GM19035 (cell line): Measurements from ENCODE around the gene RPAP3.
"Not testable (repeated sequence)": the region's sequence is repeated elsewhere in the genome, so short reads cannot be mapped to it uniquely, and the experiment has no call there.

Experiments
- ATAC-seq: cut with Tn5 transposase; IDR thresholded peaks from one replicate; pipeline ENCODE4 v1.9.1; 2021; ENCODE audit not compliant: unreplicated experiment

Gene RPAP3

DNA sequence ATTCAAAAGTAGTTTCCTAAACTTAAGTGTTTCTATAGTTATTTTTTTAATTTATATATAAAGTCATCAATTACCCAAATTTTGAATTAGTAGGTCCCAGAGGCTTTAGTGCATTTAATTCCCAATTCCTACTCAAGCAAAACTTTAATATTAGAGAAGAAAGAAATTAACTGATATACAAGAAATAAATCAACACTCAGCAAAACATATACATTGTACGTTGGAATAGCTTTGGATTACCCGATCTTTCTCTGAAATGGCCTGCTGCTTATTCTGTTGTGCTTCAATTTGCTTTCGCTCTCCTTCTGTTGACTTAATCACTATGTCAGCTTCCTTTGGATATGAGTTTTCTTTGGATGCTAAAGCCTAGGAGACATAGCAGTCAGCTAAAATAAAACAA lies 18.2 kb downstream of the RPAP3 start:
- ATAC-seq = no peak

DNA sequence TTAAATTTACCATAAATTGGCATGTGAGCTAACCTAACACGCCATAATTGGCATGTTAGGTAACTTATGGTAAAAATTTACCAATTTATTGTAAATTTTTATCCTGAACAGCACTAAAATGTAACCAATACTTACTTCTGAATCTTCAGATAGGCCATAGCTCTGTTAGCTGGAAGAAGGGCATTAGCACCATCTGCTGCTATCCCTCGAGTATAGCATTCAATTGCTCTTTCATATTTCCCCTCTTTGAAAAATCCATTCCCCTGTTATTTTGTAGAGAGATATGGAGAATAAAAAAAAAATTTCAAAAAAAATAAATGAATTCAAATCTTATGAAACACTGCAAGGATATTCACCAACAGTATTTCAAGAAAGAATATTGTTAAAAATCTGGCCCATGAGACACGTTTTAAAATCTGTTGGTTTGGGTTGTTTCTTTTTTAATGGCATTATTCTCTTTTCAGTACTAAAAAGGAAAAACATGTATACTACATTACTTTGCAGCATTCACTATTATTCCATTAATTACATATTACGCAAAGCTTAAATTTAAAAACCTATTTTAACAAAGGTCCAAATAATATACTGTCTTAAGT lies 19.1 kb downstream of the RPAP3 start:
- no peak for ATAC-seq

DNA sequence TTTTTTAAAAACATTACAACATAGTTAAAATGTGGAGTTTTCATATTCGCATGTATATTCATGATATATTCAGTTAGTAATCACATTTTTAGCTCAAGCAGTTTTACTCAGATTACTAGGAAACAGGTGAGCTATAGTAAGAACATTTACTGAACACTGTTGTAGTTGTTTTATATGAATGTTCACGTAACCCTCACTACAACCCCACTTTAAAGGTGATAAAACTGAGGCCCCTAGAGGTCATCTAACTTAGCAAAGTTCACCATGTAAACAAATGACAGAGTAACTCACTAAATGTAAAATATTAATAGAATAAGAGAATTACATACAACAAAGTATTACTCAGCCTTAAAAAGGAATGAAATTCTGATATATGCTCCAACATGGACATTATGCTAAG lies 26.0 kb downstream of the RPAP3 start:
- ATAC-seq = no peak

DNA sequence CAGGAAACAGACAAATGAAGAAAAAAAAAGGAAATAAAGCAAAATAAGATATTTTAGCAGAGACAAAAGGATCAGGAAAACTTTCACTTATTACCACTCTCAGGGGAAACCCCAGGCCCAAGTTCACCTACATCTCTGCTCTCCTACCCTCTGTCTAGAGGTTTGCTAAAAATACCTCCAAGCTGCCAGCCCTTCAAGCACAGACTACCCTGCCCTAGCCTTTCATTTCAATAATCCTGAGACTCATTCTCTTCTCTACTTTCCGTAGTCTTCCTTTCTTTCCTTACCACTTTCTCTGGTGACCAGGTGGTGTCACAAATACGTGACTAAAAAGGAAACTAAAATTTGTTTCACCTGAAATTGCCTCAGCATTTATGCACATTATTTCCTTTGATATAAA lies 33.8 kb downstream of the RPAP3 start:
- no peak for ATAC-seq

DNA sequence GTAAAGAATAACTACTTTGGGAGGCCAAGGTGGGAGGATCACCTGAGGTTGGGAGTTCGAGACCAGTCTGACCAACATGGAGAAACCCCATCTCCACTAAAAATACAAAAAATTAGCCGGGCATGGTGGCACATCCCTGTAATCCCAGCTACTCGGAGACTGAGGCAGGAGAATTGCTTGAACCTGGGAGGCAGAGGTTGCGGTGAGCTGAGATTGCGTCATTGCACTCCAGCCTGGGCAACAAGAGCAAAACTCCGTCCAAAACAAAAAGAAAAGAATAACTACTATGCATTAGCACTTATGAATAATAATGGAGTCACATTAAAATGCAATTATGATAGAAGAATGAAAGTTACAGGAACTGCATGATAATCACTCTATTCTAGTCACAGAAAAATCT lies 37.9 kb downstream of the RPAP3 start:
- not testable (repeated sequence) for ATAC-seq

DNA sequence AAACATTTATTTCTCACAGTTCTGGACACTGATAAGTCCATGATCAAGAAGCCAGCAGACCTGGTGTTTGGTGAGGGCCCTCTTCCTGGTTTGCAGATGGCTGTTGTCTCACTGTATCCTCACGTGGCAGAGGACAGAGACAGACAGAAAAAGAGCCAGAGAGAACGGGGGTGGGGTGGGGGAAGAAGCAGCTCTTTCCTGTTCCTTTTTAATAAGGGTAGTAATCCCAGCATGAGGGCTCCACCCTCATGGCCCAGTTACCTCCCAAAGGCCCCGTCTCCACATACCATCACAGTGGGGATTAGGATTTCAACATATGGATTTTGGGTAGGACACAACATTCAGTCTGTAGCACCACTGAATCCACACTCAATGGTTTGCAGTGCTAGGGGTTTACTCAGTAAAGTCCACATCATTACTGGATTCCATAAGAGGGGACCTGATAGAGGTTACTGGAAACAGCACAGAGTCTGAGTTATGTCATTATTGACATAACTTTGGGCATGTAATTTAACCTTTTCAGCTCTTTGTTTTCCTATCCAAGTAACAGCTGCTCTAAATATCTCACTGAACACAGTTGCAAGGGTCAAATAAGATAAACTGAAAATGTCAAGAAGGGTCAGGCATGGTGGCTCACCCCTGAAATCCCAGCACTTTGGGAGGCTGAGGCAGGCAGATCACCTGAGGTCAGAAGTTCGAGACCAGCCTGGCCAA lies 53.2 kb downstream of the RPAP3 start:
- no peak for ATAC-seq

DNA sequence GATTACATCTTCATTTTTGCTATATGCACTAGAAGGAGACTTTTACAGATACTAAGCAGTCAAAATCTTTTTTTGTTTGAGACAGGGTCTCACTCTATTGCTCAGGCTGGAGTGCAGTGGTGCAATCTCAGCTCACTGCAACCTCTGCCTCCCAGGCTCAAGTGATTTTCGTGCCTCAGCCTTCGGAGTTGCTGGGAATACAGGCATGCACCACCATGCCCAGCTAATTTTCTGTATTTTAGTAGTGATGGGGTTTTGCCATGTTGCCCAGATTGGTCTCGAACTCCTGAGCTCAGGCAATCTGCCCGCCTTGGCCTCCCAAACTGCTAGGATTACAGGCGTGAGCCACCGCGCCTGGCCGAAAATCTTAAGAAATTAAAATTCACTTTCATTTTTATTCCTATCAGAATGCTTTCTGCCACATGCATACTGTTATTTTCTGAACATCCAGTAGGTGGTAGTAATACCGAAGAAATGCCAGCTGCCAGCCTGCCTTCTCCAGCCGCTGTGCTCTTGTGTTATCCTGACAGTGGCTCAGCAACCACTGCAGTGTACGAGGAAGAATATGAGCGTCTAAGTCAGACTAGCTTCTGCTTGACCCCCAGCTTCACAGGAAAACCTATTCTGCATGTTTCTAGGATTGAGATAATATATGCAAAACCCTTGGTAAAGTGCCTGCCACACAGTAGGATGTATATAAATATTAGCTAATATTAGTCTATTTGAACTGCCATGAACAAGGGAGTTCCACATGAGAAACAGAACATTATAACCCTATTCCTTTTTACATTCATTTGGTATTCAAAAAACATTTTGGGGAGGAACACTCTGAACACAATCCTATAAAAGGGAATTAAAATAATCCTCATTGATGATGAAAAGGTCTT lies 54.2 kb downstream of the RPAP3 start:
- ATAC-seq = peak; percentile 78

DNA sequence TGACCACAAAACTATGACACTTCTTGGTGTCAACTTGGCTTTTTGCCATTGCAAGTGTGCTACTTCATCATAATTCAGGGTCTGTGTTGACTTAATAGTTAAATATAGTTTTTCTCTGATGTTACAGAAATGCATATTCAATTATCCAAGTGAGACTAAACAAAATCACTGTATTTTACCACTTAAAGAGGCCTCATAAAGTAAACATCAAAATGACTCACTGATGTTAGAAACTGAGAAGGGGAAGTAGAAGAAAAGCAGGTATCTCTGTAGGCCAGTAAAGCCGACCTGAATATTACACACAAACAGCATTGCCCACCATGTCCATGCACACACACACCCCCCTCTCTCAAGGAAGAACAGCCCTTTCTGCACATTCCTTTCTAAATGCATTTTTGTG lies 55.4 kb downstream of the RPAP3 start:
- peak; percentile 78 for ATAC-seq

DNA sequence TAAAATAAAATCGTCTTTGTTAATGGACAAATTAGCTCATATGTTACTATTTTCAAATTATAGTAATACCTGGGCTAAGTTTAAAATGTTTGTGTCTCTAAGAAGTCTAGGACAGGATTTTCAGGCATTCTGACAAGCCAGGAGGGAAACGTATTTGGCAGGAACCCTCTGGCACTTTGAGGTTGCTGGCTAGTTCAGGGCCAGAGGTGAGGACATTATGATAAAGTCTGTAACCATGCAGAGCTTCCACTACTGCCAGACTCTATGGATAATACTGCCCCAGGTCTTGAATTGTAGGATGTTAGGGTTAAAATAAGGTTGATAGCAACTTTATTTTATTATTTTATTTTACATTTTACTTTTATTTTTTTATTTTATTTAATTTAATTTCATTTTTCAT lies 56.4 kb downstream of the RPAP3 start:
- no peak for ATAC-seq

DNA sequence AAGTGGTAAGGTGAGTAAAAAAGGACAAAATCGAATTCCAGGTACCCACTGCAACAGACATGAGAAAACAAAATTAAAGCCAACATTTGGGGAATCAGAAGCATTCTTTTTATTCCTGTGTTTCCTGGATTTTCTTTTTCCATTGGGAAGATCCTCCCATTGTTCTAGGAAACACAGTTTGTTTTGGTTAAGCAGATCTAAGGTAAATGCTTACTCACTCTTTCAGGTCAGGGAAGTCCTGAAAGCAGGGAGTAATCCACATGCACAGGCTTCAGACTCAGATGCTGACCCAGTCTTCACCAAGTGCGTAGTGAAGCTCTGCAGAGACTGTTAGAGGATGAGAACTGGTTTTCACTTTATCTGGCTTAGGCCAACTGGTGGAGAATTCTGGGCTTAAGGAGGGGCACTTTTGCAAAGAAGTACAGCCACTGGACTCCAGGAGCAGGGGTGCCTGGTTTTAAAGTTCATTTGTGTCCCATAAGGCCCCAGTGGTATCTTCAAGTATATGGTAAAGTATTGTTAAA lies 57.7 kb downstream of the RPAP3 start:
- no peak for ATAC-seq

DNA sequence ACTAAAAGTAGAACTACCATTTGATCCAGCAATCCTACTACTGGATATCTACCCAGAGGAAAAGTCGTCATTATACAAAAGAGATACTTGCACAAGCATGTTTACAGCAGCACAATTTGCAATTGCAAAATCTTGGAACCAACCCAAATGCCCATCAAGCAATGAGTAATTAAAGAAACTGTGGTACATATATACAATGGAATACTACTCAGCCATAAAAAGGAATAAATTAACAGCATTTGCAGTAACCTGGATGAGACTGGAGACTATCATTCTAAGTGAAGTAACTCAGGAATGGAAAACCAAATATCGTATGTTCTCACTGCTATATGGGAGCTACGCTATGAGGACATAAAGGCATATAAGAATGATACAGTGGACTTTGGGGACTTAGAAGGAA lies 63.5 kb downstream of the RPAP3 start:
- ATAC-seq = not testable (repeated sequence)

DNA sequence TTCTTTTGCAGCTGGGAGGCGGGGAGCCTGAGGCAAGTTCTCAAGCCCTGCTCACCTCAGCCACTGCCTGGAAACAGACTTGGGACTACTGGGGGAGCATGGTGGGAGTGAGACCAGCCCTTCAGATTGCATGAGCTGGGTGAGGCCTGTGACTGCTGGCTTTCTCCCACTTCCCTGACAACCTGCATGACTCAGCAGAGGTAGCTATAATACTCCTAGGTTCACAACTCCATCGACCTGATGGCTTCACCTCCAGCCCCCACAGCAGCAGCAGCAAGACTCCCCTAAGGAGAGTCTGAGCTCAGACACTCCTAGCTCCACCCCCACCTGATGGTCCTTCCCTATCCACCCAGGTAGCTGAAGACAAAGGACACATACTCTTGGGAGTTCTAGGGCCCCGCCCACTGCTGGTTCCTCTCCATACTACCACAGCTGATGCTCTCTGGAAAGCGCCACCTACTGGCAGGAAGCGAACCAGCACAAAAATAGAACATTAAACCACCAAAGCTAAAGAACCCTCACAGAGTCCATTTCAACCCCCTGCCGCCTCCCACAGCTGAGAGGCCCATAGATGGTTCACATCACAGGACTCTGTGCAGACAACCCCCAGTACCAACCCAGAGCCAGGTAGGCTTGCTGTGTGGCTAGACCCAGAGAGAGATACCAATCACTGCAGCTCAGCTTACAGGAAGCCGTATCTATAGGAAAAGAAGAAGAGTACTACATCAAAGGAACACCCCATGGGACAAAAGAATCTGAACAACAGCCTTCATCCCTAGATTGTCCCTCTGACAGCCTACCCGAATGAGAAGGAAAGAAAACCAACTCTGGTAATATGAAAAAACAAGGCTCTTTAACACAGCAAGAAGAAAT lies 68.7 kb downstream of the RPAP3 start:
- ATAC-seq = no peak

DNA sequence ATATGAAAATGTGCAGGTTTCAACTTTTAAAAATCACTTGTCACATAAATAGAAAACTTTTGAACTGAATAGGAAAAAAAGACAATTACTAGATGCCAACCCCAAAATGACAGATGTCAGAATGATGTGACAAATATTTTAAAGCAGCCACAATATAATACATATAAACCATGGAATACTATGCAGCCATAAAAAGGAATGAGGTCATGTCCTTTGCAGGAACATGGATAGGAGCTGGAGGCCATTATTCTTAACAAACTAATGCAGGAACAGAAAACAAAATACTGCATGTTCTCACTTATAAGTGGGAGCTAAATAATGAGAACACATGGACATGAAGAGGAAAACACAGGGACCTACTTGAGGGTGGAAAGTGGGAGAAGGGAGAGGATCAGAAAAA lies 70.1 kb downstream of the RPAP3 start:
- ATAC-seq = not testable (repeated sequence)

DNA sequence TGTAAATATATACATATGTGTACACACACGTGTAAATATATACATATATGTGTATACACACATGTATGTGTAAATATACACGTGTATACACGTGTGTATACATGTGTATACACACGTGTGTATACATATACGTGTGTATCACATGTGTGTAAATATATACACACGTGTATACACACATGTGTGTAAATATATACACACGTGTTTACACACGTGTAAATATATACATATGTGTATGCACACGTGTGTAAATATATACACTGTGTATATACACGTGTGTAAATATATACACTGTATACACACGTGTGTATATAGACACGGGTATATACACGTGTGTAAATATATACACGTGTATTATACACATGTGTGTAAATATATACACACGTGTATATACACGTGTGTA lies 71.7 kb downstream of the RPAP3 start:
- no peak for ATAC-seq

DNA sequence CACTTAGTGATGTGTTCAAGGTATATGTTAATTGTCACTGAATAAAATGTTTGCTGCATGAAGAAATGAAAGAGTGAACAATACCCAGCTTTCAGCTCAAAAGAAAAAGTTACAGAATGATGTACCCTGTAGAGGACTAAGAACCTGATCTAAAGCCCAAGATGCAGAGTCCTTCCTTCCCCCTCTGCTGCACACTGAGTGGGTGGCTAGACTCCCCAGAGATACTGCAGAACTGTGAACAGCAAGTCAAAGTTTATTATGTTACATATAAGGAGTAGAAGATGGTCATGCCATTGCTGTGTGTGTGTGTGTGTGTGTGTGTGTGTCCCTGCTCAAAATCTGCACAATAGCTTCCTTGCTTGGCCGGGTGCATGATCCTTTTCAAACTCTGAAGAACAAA lies 83.9 kb downstream of the RPAP3 start:
- ATAC-seq = no peak

DNA sequence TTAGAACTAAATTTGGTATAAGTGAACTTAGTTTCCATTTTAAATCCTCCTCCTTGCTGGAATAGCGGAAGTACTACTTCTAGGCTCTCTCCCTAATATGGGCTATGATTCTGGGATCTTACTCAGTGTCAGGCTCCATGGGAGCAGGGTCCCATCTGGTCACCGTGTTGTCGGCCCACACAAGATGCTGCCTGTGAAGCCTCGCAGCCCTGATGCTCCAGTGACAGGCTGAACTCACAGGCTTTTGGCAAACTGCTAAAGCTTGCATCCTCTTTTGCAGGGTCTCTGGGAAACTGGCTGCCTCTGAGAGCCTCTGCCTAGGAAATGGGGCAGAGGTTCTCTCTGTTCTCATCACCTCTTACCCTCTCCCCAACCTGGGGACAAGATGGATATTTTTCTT lies 88.4 kb downstream of the RPAP3 start:
- no peak for ATAC-seq

DNA sequence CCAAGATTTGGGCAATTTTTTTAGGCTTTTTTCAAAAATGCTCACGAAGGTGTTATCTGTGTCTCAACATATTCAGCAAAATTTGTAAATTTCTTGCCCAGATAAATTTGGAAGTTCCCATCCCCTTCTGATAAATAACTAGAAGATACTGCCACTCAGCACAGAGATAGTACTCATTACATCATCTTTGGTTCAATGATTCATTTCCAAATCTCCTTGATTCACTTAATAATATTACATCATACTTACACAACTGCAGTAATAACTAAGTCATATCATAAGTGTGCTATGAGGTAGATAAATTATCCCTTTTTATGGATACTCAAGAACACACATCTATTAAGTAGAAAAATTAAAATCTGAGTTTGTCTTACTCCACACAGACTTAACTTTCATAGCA lies 89.4 kb downstream of the RPAP3 start:
- no peak for ATAC-seq

DNA sequence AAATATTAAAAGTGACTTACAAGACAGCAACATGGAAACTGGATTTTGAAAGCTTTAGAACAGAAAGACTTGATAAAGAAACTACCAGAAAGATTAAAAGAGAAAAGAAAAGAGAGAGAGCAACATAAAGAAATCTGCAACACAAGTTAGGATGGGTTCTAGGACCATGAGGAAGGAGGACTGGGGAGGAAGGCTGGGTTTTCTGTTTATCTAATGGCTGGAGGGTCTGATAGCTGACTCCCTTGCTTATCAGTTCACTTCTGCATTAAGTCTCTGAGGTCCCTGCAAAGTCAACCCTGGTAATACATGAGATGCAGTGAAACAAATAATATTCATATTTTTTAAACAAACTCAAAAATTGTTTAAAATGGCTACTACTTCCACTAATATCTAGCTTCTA lies 90.1 kb downstream of the RPAP3 start:
- ATAC-seq = no peak

DNA sequence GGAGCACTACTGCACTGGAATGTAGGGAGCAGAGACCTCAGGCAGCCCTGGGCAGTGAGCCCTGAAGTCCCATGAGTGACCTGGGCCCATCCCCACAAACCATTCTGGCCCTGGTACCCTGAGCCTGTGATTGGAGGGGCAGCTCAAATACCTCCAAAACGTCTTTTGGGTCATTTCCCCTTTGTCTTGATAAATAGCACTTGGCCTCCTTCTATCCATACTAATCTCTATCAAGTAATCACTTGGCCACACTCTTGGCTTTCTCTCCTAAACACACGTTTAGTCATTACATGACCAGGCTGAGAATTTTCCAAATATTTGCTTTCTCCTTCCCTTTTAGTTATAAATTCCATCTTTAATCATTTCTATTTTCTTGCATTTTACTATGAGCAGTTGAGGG lies 91.3 kb downstream of the RPAP3 start:
- no peak for ATAC-seq

DNA sequence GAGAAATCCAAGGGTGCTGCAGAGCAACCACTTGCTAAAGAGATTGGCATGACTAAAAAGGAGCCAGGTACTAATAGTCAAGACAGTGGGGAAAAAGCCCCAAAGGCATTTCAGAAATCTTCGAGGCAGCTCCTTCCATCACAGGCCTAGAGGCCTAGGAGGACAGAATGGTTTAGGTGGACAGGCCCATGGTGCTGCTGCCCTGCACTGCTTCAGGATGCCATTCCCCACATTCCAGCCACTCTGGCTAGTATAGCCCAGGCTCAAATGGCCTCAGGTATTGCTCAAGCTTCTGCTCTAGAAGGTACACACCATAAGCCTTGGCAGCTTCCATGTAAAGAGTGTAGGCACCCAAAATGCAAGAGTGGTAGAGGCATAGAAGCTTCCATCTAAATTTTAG lies 92.9 kb downstream of the RPAP3 start:
- ATAC-seq = no peak

DNA sequence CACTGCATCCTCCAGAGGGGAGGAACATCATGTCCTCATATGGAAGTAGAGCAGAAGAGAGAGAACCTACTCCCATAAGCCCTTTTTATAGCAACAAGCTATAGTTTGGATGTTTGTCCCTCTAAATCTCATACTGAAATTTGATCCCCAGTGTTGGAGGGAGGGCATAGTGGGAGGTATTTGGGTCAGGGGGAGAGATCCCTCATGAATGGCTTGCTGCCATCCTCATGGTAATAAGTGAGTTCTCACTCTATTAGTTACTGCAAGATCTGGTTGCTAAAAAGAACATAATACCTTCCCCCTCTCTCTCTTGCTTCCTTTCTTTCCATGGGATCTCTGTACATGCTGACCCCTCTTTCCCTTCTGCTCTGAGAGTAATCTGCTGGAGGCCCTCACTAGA lies 93.9 kb downstream of the RPAP3 start:
- ATAC-seq = no peak
